Prostate gland (tissue), 2 donors: ENCODE data around the gene SUFU. TPM values are rescaled to one million over a fixed set of nuclear protein-coding genes. Genes with fewer than 3 reads are reported as not detected.

Source experiments
- DNase-seq: peaks from one replicate; pipeline ENCODE4 v3.0.0-alpha.2; 2019; ENCODE audit warnings: low spot score
- H3K27ac ChIP-seq, 2 donors: fragments of 200-600 bp; sonication (generic); 2 replicates each; pipeline ENCODE4 v1.5.1; 2017 to 2019
- H3K27me3 ChIP-seq: fragments of 200-600 bp; sonication (generic); replicated peaks from 2 replicates; pipeline ENCODE4 v1.5.1; 2019; ENCODE audit not compliant: insufficient read depth
- H3K36me3 ChIP-seq, 2 donors: fragments of 200-600 bp; sonication (generic); 1 replicate in 1 of 2; 2 replicates in 1 of 2; pipeline versions ENCODE4 v1.5.1 to v1.8.1; 2017 to 2019
- H3K4me1 ChIP-seq: fragments of 200-600 bp; sonication (generic); replicated peaks from 2 replicates; pipeline ENCODE4 v1.5.1; 2019
- H3K4me3 ChIP-seq, 2 donors: fragments of 200-600 bp; sonication (generic); 2 replicates each; pipeline ENCODE4 v1.5.1; 2017 to 2019
- H3K9me3 ChIP-seq: fragments of 200-600 bp; sonication (generic); 2 replicates; pipeline ENCODE4 v1.5.1; 2017
- POLR2A ChIP-seq: fragments of 450-650 bp; IDR thresholded peaks from one replicate; pipeline ENCODE4 v1.6.1; 2016; ENCODE audit warnings: antibody characterized with exemption, mild to moderate bottlenecking
- POLR2AphosphoS5 ChIP-seq: sonication (generic); formaldehyde crosslinking; IDR thresholded peaks from one replicate; pipeline ENCODE4 v1.6.1; 2017; ENCODE audit warnings: antibody characterized with exemption
- WGBS: methylation state at CpG from one replicate; pipeline ENCODE4 v1.1.5; 2018; 5-methylcytosine and 5-hydroxymethylcytosine counted together
- intact Hi-C: fragments of 100-400 bp; cut with DNase I; formaldehyde crosslinking; loops from one replicate; pipeline ENCODE4 v1.14.2; 2022
- total RNA-seq, 2 donors: library from RNA; depleted of rRNA; stranded (reverse); fragments of >200 nt; gene quantifications; one replicate each; pipeline ENCODE4 v1.1.0, GENCODE V29; 2016
- TF ChIP-seq, protein P1 (sequence below), 4 experiments: fragments of 200-600 bp in 2 of 4; fragments of 450-650 bp in 2 of 4; sonication (generic) in 2 of 4; IDR thresholded peaks; 1 replicate in 3 of 4; 2 replicates in 1 of 4; pipeline ENCODE4 v1.5.1; 2016 to 2019; ENCODE audit warnings: antibody characterized with exemption in 4 of 4, mild to moderate bottlenecking in 2 of 4, moderate library complexity in 2 of 4

The SUFU gene
- total RNA-seq, 2 donors from 2014 or later: 17.4 to 20.4 TPM

DNA sequence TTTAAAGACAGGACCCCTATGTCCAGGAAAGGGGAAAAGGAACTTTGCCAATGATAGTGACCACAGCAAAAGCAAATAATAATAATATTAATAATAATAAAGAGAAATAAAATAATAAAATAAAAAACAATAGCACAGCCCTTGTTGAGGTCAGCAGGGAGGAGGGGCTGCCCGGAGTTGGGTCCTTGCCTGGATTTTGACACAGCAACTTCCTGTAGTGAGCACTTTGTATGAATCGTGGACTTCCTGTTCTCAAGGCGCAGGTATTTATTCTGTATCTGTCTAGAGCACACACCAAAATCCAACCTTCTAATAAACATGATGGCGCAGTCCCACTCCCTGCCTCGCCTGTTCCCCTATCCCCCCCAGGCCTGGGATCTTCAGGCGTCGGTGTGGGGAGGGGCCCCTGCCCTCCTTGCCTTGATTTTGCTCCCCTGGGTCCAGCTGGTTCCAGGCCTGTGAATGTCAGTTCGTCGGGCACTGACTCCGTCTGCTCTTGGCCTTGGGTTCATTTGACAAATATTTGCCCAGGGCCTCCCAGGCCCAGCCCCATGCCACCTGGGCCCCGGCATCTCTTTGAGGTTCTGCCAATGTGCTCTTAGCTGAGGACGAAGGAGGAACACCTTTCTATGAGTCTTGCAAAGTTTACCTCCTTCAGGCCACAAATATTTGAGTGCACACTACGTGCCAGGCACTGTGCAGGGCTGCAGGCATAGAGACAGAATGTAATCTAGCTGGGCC, 154.4 kb downstream of the SUFU start:
- Histone ChIP-seq H3K27ac (peak overlapping the region; percentile 78 to 84), H3K4me1 (peaks cover 28% of the 10 kb centered on the region), H3K4me3 (no peak overlapping the region), H3K36me3 (peaks cover 15 to 18% of the 10 kb centered on the region in 2 donors), H3K9me3 (no peaks in the 10 kb centered on the region), H3K27me3 (no peaks in the 10 kb centered on the region)
- intact Hi-C loops: no loop called here
- peak; percentile 86 for DNase-seq
- TF ChIP-seq POLR2AphosphoS5 (peak; percentile 81), POLR2A (peak; percentile 18)
- TF ChIP-seq, protein P1, sequence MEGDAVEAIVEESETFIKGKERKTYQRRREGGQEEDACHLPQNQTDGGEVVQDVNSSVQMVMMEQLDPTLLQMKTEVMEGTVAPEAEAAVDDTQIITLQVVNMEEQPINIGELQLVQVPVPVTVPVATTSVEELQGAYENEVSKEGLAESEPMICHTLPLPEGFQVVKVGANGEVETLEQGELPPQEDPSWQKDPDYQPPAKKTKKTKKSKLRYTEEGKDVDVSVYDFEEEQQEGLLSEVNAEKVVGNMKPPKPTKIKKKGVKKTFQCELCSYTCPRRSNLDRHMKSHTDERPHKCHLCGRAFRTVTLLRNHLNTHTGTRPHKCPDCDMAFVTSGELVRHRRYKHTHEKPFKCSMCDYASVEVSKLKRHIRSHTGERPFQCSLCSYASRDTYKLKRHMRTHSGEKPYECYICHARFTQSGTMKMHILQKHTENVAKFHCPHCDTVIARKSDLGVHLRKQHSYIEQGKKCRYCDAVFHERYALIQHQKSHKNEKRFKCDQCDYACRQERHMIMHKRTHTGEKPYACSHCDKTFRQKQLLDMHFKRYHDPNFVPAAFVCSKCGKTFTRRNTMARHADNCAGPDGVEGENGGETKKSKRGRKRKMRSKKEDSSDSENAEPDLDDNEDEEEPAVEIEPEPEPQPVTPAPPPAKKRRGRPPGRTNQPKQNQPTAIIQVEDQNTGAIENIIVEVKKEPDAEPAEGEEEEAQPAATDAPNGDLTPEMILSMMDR (IDR thresholded peaks at IDR 0.05): no peak
- 27% methylated on average over 13 of the region's 13 CpGs for WGBS

DNA sequence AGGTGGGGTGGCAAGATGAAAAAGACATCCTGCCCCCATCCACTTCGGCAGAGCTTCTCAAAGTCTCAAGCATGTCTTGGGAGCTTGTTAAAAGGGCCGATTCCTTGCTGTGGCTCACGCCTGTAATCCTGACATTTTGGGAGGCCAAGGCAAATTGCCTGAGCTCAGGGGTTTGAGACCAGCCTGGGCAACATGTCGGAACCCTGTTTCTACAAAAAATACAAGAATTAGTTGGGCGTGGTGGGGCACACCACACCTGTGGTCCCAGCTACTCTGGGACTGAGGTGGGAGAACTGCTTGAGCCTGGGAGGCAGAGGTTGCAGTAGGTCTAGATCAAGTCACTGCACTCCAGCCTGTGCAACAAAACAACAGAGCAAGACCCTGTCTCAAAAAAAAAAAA, 155.0 kb downstream of the SUFU start:
- 49% methylated on average over 5 of the region's 5 CpGs for WGBS
- peaks cover 28% of the 10 kb centered on the region for H3K4me1 ChIP-seq
- TF ChIP-seq POLR2A (no peak), POLR2AphosphoS5 (no peak)
- TF ChIP-seq, protein P1 (IDR thresholded peaks at IDR 0.05): no peak
- H3K27me3 ChIP-seq: no peaks in the 10 kb centered on the region
- DNase-seq: no peak
- intact Hi-C loops: no loop called here
- no peak overlapping the region for H3K4me3 ChIP-seq
- H3K9me3 ChIP-seq: no peaks in the 10 kb centered on the region
- peak overlapping the region; percentile 78 to 84 for H3K27ac ChIP-seq
- peaks cover 15 to 18% of the 10 kb centered on the region in 2 donors for H3K36me3 ChIP-seq

DNA sequence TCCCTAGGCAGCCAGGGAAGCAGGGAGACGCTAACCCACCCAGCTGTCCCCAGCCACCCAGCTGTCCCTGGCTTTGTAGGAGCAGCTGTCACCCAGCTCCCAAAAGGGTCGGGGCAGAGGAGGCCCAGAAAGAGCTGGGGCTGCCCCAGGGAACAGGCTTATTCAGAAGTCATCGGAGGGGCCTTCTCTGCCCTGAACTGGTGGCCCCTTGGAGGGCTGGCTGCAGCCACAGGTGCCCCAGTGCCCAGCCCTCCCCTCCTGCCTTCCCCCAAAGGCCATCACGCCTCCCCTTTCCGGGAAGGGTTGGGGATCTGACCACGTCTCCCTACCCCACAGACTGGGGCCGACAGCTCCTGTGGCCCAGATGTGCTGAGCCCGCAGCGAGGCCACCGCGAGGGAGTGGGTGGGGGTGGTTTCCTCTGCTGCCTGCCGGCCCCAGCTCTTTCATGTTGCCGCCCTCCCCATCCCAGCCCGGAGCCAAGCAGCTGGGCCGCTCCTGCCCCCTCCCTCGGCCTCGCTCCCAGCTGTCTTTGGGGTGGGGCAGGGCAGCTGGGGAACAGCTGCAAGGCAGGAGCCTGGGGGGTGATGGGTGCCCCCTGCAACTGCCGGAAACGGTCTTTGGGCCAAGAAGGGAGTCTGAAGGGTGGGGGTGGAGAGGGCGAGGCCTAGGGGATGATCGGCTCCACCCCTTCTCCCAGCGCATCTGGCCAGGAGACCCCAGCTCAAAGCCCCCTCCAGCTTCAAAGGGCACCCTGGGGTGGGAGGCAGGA, 157.3 kb downstream of the SUFU start:
- Histone ChIP-seq H3K4me3 (no peak overlapping the region), H3K27ac (no peak overlapping the region), H3K4me1 (peaks cover 28% of the 10 kb centered on the region), H3K36me3 (peaks cover 7 to 10% of the 10 kb centered on the region in 2 donors), H3K9me3 (no peaks in the 10 kb centered on the region), H3K27me3 (no peaks in the 10 kb centered on the region)
- 10% methylated on average over 22 of the region's 22 CpGs for WGBS
- no peak for DNase-seq
- intact Hi-C loops: no loop called here
- TF ChIP-seq POLR2A: no peak
- TF ChIP-seq, protein P1 (IDR thresholded peaks at IDR 0.05): no peak
- TF ChIP-seq POLR2AphosphoS5: no peak

DNA sequence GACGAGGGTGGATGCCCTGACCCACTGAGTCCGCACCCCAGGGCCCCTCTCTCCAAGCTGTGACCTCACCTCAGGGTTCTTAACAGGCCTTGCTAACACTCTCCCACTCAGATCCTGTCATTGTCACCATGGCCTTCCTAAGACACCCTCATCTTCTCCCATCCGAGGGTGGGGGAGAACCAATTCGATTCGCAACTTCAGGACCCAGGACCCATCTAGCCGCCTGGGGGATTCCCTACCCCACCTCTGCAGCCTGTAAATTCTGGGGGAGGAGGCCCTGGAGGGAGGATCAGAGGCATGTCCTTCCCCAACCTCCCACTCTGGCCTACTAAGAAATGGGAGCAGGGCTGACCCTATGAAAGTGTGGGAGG, 157.9 kb downstream of the SUFU start:
- Histone ChIP-seq H3K27ac (no peak overlapping the region), H3K4me1 (peaks cover 24% of the 10 kb centered on the region), H3K4me3 (no peak overlapping the region), H3K27me3 (no peaks in the 10 kb centered on the region), H3K36me3 (peaks cover 5 to 6% of the 10 kb centered on the region in 2 donors), H3K9me3 (no peaks in the 10 kb centered on the region)
- no peak for DNase-seq
- TF ChIP-seq POLR2A (no peak), POLR2AphosphoS5 (no peak)
- TF ChIP-seq, protein P1 (IDR thresholded peaks at IDR 0.05): no peak
- WGBS: 52% methylated on average over 6 of the region's 6 CpGs
- intact Hi-C loops: no loop called here
